ENCODE measurements around the gene ZNF385C.

ZNF385C gene

GRCh38 chr17:42122371-42123303 lies 24.4 kb upstream of the ZNF385C start, which contains the start of gene HSPB9:
Gene HSPB9 (plus strand): TSS chr17:42122804. CDS start chr17:42122851, 47 bp downstream.
- DNase-seq = no peak

- peak; percentile 73 for DNase-seq
Measured at GRCh38 chr17:42120770-42121769, 22.8 kb upstream of the ZNF385C start, which contains the start of gene KAT2A. Gene KAT2A (minus strand): TSS chr17:42121367. CDS start chr17:42121304, 63 bp downstream.

GRCh38 chr17:42120161-42120769 lies 22.0 kb upstream of the ZNF385C start:
- no peak for DNase-seq

- no peak for DNase-seq
Measured at GRCh38 chr17:42119301-42119700, 21.0 kb upstream of the ZNF385C start.

GRCh38 chr17:42118545-42118944 lies 20.3 kb upstream of the ZNF385C start:
- DNase-seq = peak; percentile 42

- DNase-seq = no peak
Measured at GRCh38 chr17:42118126-42118510, 19.8 kb upstream of the ZNF385C start.

GRCh38 chr17:42117397-42118125 lies 19.3 kb upstream of the ZNF385C start:
- no peak for DNase-seq

GRCh38 chr17:42116705-42117396 lies 18.6 kb upstream of the ZNF385C start:
- DNase-seq = peak; percentile 82

GRCh38 chr17:42114118-42114517 lies 15.8 kb upstream of the ZNF385C start:
- DNase-seq = no peak

GRCh38 chr17:42113293-42114069 lies 15.2 kb upstream of the ZNF385C start:
- no peak for DNase-seq

GRCh38 chr17:42112552-42113176 lies 14.4 kb upstream of the ZNF385C start, which contains the start of gene DHX58:
Gene DHX58 (minus strand): TSS chr17:42112714. CDS start chr17:42111892, 822 bp downstream.
- peak; percentile 72 for DNase-seq

GRCh38 chr17:42111871-42112551 lies 13.7 kb upstream of the ZNF385C start:
- DNase-seq = no peak

- DNase-seq = no peak
Measured at GRCh38 chr17:42111265-42111636, 13.0 kb upstream of the ZNF385C start.

GRCh38 chr17:42110301-42111264 lies 12.3 kb upstream of the ZNF385C start:
- DNase-seq = no peak

GRCh38 chr17:42109086-42109485 lies 10.8 kb upstream of the ZNF385C start:
- no peak for DNase-seq

- DNase-seq = peak; percentile 92
Measured at GRCh38 chr17:42107597-42108576, 9.6 kb upstream of the ZNF385C start.

- no peak for DNase-seq
Measured at GRCh38 chr17:42107124-42107523, 8.9 kb upstream of the ZNF385C start.
